Measurements from ENCODE around the gene APPL2. TPM values are rescaled to one million over a fixed set of nuclear protein-coding genes. Genes with fewer than 3 reads are reported as not detected.
A peak's percentile ranks its signal among the peaks of the same experiment; 100 is the strongest.
"Not testable (repeated sequence)": the region's sequence is repeated elsewhere in the genome, so short reads cannot be mapped to it uniquely, and the experiment has no call there.

APPL2 gene
- polyA plus RNA-seq, 2 of the 4 experiments (the other 2 are of a cell fraction): 24.1 to 62.6 TPM

DNA sequence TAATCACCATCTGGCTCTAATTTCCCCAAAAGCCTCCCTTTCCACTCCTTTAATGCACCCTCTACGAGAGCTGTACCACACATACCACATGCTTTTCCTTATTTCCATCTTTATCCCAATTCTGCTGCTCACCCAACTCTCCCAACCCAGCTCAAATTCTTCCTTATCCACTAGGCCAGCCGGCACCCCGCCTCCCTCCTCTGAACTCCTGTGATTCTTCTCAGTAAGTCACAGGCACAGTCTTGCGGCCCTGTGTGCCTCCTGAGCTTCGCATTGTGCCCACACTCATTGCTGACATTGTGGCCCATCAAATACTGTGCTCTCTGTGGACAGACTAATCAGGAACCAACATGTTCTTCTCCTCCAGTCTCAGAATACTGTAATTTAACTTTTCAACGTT is 45.4 kb downstream of the APPL2 start:
- Histone ChIP-seq H3K4me1 (no peaks in the 10 kb centered on the region), H3K27ac (no peak overlapping the region), H3K9me3 (no peaks in the 10 kb centered on the region), H3K4me3 (no peak overlapping the region), H3K4me2 (no peak overlapping the region)
- ATAC-seq (no peak; a peak in 2 of 6 replicates), FAIRE-seq (no peak), DNase-seq (ENCODE audit: low read depth in 1 of 2, low spot score in 1 of 2) (no peak)
- POLR2A ChIA-PET: no interaction called here
- CTCF ChIA-PET: interaction anchor here (1.4 to 1.6 kb wide), 3 partner anchors 8 to 15 kb away, joined by 4 read pairs; no protein-coding TSS in a partner anchor
- TF ChIP-seq HMGXB4 (CRISPR knock-in tag; IDR thresholded peaks at IDR 0.05; ENCODE audit: borderline replicate concordance) (no peak), POLR2AphosphoS2 (conservative IDR thresholded peaks at IDR 0.05; ENCODE audit: low read length) (no peak), USF2 (IDR thresholded peaks at IDR 0.05) (no peak), EP300 (IDR thresholded peaks at IDR 0.05) (no peak), CBX8 (IDR thresholded peaks at IDR 0.05) (no peak), RARB (CRISPR knock-in tag; IDR thresholded peaks at IDR 0.05) (no peak)
- TF ChIP-seq, protein P1, sequence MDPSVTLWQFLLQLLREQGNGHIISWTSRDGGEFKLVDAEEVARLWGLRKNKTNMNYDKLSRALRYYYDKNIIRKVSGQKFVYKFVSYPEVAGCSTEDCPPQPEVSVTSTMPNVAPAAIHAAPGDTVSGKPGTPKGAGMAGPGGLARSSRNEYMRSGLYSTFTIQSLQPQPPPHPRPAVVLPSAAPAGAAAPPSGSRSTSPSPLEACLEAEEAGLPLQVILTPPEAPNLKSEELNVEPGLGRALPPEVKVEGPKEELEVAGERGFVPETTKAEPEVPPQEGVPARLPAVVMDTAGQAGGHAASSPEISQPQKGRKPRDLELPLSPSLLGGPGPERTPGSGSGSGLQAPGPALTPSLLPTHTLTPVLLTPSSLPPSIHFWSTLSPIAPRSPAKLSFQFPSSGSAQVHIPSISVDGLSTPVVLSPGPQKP (IDR thresholded peaks at IDR 0.05; ENCODE audit: low read depth, low read length): no peak
- 82% methylated on average over 6 of the region's 6 CpGs for WGBS (ENCODE audit: missing lambda C conversion rate)

DNA sequence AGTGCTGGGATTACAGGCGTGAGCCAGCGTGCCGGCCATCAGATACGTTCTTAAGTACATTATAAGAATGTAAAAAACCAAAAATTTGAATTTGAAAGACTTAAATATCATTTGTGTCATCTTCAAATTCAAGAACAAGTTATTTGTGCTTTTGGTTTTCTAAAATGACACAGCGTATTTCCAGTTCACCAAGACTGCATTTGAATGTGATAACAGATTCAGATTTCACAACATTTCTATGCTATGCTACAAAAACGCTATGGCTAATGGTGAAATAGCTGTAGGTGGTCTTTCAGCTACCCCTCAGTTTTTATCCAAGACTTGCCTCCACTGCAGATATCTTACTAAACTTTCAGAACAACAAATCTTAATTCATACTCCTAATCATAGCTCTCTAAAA is 46.7 kb downstream of the APPL2 start:
- no peak overlapping the region for H3K4me3 ChIP-seq
- POLR2A ChIA-PET: no interaction called here
- 0 out of 6 replicates have a peak overlapping the region, but pooled peaks of 1 of the 2 experiments have one; percentile 10 for H3K27ac ChIP-seq
- WGBS (ENCODE audit: missing lambda C conversion rate): 75% methylated on average over 6 of the region's 6 CpGs
- no peaks in the 10 kb centered on the region for H3K9me3 ChIP-seq
- TF ChIP-seq, protein P1 (IDR thresholded peaks at IDR 0.05; ENCODE audit: low read depth, low read length): no peak
- TF ChIP-seq MAFK (IDR thresholded peaks at IDR 0.05; ENCODE audit: partially characterized antibody): peak; percentile 6
- CTCF ChIA-PET: interaction anchor here (0.7 to 1.6 kb wide), 4 partner anchors 9 to 16 kb away, joined by 3 to 4 read pairs (median 4); no protein-coding TSS in a partner anchor
- no peaks in the 10 kb centered on the region for H3K4me1 ChIP-seq
- FAIRE-seq: no peak
- DNase-seq (ENCODE audit: low read depth in 1 of 2, low spot score in 1 of 2): no peak
- H3K4me2 ChIP-seq: no peak overlapping the region
- ATAC-seq: no peak

DNA sequence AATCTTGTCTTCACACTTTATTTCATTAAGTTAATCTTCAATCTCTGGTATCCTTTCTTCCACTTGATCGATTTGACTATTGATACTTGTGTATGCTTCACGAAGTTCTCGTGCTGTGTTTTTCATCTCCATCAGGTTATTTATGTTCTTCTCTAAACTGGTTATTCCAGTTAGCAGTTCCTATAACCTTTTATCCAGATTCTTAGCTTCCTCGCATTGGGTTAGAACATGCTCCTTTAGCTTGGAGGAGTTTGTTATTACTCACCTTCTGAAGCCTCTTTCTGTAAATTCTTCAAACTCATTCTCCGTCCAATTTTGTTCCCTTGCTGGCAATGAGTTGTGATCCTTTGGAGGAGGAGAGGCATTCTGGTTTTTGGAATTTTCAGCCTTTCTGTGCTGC is 52.0 kb downstream of the APPL2 start:
- WGBS (ENCODE audit: missing lambda C conversion rate): 98% methylated on average over 5 of the region's 5 CpGs
- POLR2A ChIA-PET; H3K9me3 ChIP-seq; H3K27ac ChIP-seq; H3K4me2 ChIP-seq; FAIRE-seq; H3K4me3 ChIP-seq; DNase-seq (ENCODE audit: low read depth in 1 of 2, low spot score in 1 of 2); H3K4me1 ChIP-seq; ATAC-seq: not testable (repeated sequence)
- CTCF ChIA-PET: interaction anchor here (1.2 kb wide), 1 partner anchor 10 kb away, joined by 3 read pairs; no protein-coding TSS in a partner anchor

- H3K4me1 ChIP-seq; POLR2A ChIA-PET; H3K9me3 ChIP-seq; CTCF ChIA-PET; H3K4me3 ChIP-seq; FAIRE-seq; ATAC-seq; H3K27ac ChIP-seq; H3K4me2 ChIP-seq; DNase-seq (ENCODE audit: low read depth in 1 of 2, low spot score in 1 of 2): not testable (repeated sequence)
- WGBS (ENCODE audit: missing lambda C conversion rate): 96% methylated on average over 4 of the region's 4 CpGs
Measured at GRCh38 chr12:105183406-105183805, 52.6 kb downstream of the APPL2 start.

GRCh38 chr12:105179114-105179513 is 56.9 kb downstream of the APPL2 start:
- POLR2A ChIA-PET; H3K4me1 ChIP-seq; DNase-seq (ENCODE audit: low read depth in 1 of 2, low spot score in 1 of 2); ATAC-seq; H3K4me2 ChIP-seq; H3K27ac ChIP-seq; CTCF ChIA-PET; H3K4me3 ChIP-seq; H3K9me3 ChIP-seq; FAIRE-seq: not testable (repeated sequence)
- 88% methylated on average over 1 of the region's 1 CpG for WGBS (ENCODE audit: missing lambda C conversion rate)

All from A549 (cell line).